ENCODE data around the gene MTF2.

DNA sequence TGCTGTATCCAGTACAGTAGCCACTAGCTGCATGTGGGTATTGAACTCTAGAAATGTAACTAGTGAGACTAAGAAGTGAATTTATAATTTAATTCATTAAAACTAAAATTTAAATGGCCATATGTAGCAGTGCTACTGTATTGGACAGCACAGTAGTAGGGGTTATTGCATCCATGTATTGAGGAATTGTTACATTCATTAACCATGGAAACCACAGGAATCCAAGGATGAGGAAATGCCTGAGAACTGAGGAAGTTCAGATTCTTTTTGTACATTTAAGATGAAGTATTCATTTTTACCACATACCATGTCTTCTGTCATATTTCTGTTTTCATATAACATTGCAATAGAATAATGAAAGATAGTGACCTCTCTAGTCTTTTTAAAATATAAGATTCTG is 2.6 kb downstream of the MTF2 start:
- TF ChIP-seq, protein P1, sequence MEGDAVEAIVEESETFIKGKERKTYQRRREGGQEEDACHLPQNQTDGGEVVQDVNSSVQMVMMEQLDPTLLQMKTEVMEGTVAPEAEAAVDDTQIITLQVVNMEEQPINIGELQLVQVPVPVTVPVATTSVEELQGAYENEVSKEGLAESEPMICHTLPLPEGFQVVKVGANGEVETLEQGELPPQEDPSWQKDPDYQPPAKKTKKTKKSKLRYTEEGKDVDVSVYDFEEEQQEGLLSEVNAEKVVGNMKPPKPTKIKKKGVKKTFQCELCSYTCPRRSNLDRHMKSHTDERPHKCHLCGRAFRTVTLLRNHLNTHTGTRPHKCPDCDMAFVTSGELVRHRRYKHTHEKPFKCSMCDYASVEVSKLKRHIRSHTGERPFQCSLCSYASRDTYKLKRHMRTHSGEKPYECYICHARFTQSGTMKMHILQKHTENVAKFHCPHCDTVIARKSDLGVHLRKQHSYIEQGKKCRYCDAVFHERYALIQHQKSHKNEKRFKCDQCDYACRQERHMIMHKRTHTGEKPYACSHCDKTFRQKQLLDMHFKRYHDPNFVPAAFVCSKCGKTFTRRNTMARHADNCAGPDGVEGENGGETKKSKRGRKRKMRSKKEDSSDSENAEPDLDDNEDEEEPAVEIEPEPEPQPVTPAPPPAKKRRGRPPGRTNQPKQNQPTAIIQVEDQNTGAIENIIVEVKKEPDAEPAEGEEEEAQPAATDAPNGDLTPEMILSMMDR (IDR thresholded peaks at IDR 0.05) = no peak
- TF ChIP-seq POLR2A (IDR thresholded peaks at IDR 0.05) = no peak
